Activated naive CD8-positive, alpha-beta T cell treated with anti-CD3 and anti-CD28 coated beads for 36 hours (primary cell): ENCODE data around the gene HOXC11. TPM values are rescaled to one million over a fixed set of nuclear protein-coding genes. Genes with fewer than 3 reads are reported as not detected.
A peak's percentile ranks its signal among the peaks of the same experiment; 100 is the strongest.

Experiments
- DNase-seq: peaks from one replicate; pipeline ENCODE4 v3.0.0; 2021
- H3K27ac Mint-ChIP-seq: one replicate; pipeline ENCODE4 v1.8.0; 2022; ENCODE audit warnings: mild to moderate bottlenecking, moderate library complexity, mixed read lengths
- H3K27me3 Mint-ChIP-seq: one replicate; pipeline ENCODE4 v1.8.0; 2022; ENCODE audit warnings: mild to moderate bottlenecking, mixed read lengths
- H3K36me3 Mint-ChIP-seq: one replicate; pipeline ENCODE4 v1.8.0; 2021; ENCODE audit warnings: mild to moderate bottlenecking, mixed read lengths
- H3K4me1 Mint-ChIP-seq: one replicate; pipeline ENCODE4 v1.8.0; 2021; ENCODE audit warnings: mixed read lengths
- H3K4me3 Mint-ChIP-seq: one replicate; pipeline ENCODE4 v1.8.0; 2022; ENCODE audit warnings: mild to moderate bottlenecking, moderate library complexity, mixed read lengths
- H3K9me3 Mint-ChIP-seq: one replicate; pipeline ENCODE4 v1.8.0; 2022; ENCODE audit warnings: mixed read lengths
- total RNA-seq, 2 experiments: library from RNA; stranded (reverse); gene quantifications; one replicate each; pipeline ENCODE4 v1.2.3, GENCODE V29; 2021

HOXC11 gene
- total RNA-seq, 2 experiments from 2014 or later: not detected

GRCh38 chr12:54017878-54018467 lies 45.0 kb downstream of the HOXC11 start:
- DNase-seq: peak; percentile 82
- H3K27ac Mint-ChIP-seq: no peak overlapping the region
- H3K9me3 Mint-ChIP-seq: no peaks in the 10 kb centered on the region
- peaks cover 2% of the 10 kb centered on the region for H3K36me3 Mint-ChIP-seq
- H3K4me1 Mint-ChIP-seq: peaks cover 23% of the 10 kb centered on the region
- H3K4me3 Mint-ChIP-seq: peak overlapping the region; percentile 82
- H3K27me3 Mint-ChIP-seq: peaks cover 90% of the 10 kb centered on the region

GRCh38 chr12:54018468-54018984 lies 45.6 kb downstream of the HOXC11 start:
- Mint-ChIP-seq H3K27ac (no peak overlapping the region), H3K27me3 (peaks cover 90% of the 10 kb centered on the region), H3K9me3 (no peaks in the 10 kb centered on the region), H3K36me3 (peaks cover 2% of the 10 kb centered on the region), H3K4me1 (peaks cover 23% of the 10 kb centered on the region), H3K4me3 (no peak overlapping the region)
- DNase-seq: no peak

- no peak for DNase-seq
- Mint-ChIP-seq H3K4me3 (no peak overlapping the region), H3K27me3 (peaks cover 90% of the 10 kb centered on the region), H3K27ac (no peak overlapping the region), H3K9me3 (no peaks in the 10 kb centered on the region), H3K4me1 (peaks cover 23% of the 10 kb centered on the region), H3K36me3 (peaks cover 2% of the 10 kb centered on the region)
Observed at GRCh38 chr12:54019091-54019811, 46.3 kb downstream of the HOXC11 start.

GRCh38 chr12:54019924-54020590 lies 47.1 kb downstream of the HOXC11 start:
- Mint-ChIP-seq H3K36me3 (peaks cover 2% of the 10 kb centered on the region), H3K27ac (no peak overlapping the region), H3K4me1 (peaks cover 17% of the 10 kb centered on the region), H3K27me3 (peaks cover 88% of the 10 kb centered on the region), H3K4me3 (no peak overlapping the region), H3K9me3 (no peaks in the 10 kb centered on the region)
- no peak for DNase-seq

GRCh38 chr12:54020591-54021405 lies 47.9 kb downstream of the HOXC11 start:
- no peak overlapping the region for H3K27ac Mint-ChIP-seq
- peaks cover 88% of the 10 kb centered on the region for H3K27me3 Mint-ChIP-seq
- H3K4me3 Mint-ChIP-seq: no peak overlapping the region
- H3K4me1 Mint-ChIP-seq: peaks cover 17% of the 10 kb centered on the region
- no peak for DNase-seq
- H3K9me3 Mint-ChIP-seq: no peaks in the 10 kb centered on the region
- H3K36me3 Mint-ChIP-seq: peaks cover 2% of the 10 kb centered on the region

- Mint-ChIP-seq H3K27ac (no peak overlapping the region), H3K27me3 (peaks cover 88% of the 10 kb centered on the region), H3K4me3 (no peak overlapping the region), H3K4me1 (peaks cover 21% of the 10 kb centered on the region), H3K36me3 (peaks cover 2% of the 10 kb centered on the region), H3K9me3 (no peaks in the 10 kb centered on the region)
- DNase-seq: no peak
Observed at GRCh38 chr12:54021432-54022013, 48.6 kb downstream of the HOXC11 start.

- Mint-ChIP-seq H3K4me1 (peaks cover 20% of the 10 kb centered on the region), H3K27ac (no peak overlapping the region), H3K4me3 (no peak overlapping the region), H3K9me3 (no peaks in the 10 kb centered on the region), H3K36me3 (no peaks in the 10 kb centered on the region), H3K27me3 (peaks cover 91% of the 10 kb centered on the region)
- no peak for DNase-seq
Observed at GRCh38 chr12:54022960-54023884, 50.3 kb downstream of the HOXC11 start.

GRCh38 chr12:54024127-54024526 lies 51.2 kb downstream of the HOXC11 start:
- no peak overlapping the region for H3K27ac Mint-ChIP-seq
- peaks cover 21% of the 10 kb centered on the region for H3K4me1 Mint-ChIP-seq
- H3K36me3 Mint-ChIP-seq: no peaks in the 10 kb centered on the region
- no peak overlapping the region for H3K4me3 Mint-ChIP-seq
- no peak for DNase-seq
- no peaks in the 10 kb centered on the region for H3K9me3 Mint-ChIP-seq
- peaks cover 95% of the 10 kb centered on the region for H3K27me3 Mint-ChIP-seq

- peaks cover 25% of the 10 kb centered on the region for H3K4me1 Mint-ChIP-seq
- H3K4me3 Mint-ChIP-seq: no peak overlapping the region
- no peak overlapping the region for H3K27ac Mint-ChIP-seq
- H3K27me3 Mint-ChIP-seq: peaks cover 95% of the 10 kb centered on the region
- H3K36me3 Mint-ChIP-seq: no peaks in the 10 kb centered on the region
- no peaks in the 10 kb centered on the region for H3K9me3 Mint-ChIP-seq
- DNase-seq: no peak
Observed at GRCh38 chr12:54024581-54025305, 51.8 kb downstream of the HOXC11 start.

- DNase-seq: no peak
- no peaks in the 10 kb centered on the region for H3K9me3 Mint-ChIP-seq
- no peak overlapping the region for H3K4me3 Mint-ChIP-seq
- H3K36me3 Mint-ChIP-seq: no peaks in the 10 kb centered on the region
- H3K27ac Mint-ChIP-seq: no peak overlapping the region
- H3K4me1 Mint-ChIP-seq: peaks cover 29% of the 10 kb centered on the region
- H3K27me3 Mint-ChIP-seq: peaks cover 98% of the 10 kb centered on the region
Observed at GRCh38 chr12:54025499-54026405, 52.8 kb downstream of the HOXC11 start.

GRCh38 chr12:54026640-54027441 lies 53.9 kb downstream of the HOXC11 start:
- no peaks in the 10 kb centered on the region for H3K9me3 Mint-ChIP-seq
- peaks cover 98% of the 10 kb centered on the region for H3K27me3 Mint-ChIP-seq
- H3K27ac Mint-ChIP-seq: no peak overlapping the region
- no peak overlapping the region for H3K4me3 Mint-ChIP-seq
- H3K4me1 Mint-ChIP-seq: peaks cover 23% of the 10 kb centered on the region
- no peak for DNase-seq
- no peaks in the 10 kb centered on the region for H3K36me3 Mint-ChIP-seq
